GM12874 (cell line): ENCODE results near the gene BRCA1.

Experiments
- TF ChIP-seq, protein P1 (sequence below): IDR thresholded peaks from 2 replicates; pipeline ENCODE4 v1.5.1; 2011; ENCODE audit warnings: low read depth, mild to moderate bottlenecking, control low read depth, low read length, moderate library complexity; ENCODE audit not compliant: insufficient read depth

The BRCA1 gene

DNA sequence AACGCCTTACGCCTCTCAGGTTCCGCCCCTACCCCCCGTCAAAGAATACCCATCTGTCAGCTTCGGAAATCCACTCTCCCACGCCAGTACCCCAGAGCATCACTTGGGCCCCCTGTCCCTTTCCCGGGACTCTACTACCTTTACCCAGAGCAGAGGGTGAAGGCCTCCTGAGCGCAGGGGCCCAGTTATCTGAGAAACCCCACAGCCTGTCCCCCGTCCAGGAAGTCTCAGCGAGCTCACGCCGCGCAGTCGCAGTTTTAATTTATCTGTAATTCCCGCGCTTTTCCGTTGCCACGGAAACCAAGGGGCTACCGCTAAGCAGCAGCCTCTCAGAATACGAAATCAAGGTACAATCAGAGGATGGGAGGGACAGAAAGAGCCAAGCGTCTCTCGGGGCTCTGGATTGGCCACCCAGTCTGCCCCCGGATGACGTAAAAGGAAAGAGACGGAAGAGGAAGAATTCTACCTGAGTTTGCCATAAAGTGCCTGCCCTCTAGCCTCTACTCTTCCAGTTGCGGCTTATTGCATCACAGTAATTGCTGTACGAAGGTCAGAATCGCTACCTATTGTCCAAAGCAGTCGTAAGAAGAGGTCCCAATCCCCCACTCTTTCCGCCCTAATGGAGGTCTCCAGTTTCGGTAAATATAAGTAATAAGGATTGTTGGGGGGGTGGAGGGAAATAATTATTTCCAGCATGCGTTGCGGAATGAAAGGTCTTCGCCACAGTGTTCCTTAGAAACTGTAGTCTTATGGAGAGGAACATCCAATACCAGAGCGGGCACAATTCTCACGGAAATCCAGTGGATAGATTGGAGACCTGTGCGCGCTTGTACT, at the start of gene BRCA1:
TSS of gene BRCA1 (minus strand) at position 232 of the 834 bp plus-strand sequence. CDS start 1,268 bp downstream, outside the sequence.
- TF ChIP-seq, protein P1, sequence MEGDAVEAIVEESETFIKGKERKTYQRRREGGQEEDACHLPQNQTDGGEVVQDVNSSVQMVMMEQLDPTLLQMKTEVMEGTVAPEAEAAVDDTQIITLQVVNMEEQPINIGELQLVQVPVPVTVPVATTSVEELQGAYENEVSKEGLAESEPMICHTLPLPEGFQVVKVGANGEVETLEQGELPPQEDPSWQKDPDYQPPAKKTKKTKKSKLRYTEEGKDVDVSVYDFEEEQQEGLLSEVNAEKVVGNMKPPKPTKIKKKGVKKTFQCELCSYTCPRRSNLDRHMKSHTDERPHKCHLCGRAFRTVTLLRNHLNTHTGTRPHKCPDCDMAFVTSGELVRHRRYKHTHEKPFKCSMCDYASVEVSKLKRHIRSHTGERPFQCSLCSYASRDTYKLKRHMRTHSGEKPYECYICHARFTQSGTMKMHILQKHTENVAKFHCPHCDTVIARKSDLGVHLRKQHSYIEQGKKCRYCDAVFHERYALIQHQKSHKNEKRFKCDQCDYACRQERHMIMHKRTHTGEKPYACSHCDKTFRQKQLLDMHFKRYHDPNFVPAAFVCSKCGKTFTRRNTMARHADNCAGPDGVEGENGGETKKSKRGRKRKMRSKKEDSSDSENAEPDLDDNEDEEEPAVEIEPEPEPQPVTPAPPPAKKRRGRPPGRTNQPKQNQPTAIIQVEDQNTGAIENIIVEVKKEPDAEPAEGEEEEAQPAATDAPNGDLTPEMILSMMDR, result no peak

DNA sequence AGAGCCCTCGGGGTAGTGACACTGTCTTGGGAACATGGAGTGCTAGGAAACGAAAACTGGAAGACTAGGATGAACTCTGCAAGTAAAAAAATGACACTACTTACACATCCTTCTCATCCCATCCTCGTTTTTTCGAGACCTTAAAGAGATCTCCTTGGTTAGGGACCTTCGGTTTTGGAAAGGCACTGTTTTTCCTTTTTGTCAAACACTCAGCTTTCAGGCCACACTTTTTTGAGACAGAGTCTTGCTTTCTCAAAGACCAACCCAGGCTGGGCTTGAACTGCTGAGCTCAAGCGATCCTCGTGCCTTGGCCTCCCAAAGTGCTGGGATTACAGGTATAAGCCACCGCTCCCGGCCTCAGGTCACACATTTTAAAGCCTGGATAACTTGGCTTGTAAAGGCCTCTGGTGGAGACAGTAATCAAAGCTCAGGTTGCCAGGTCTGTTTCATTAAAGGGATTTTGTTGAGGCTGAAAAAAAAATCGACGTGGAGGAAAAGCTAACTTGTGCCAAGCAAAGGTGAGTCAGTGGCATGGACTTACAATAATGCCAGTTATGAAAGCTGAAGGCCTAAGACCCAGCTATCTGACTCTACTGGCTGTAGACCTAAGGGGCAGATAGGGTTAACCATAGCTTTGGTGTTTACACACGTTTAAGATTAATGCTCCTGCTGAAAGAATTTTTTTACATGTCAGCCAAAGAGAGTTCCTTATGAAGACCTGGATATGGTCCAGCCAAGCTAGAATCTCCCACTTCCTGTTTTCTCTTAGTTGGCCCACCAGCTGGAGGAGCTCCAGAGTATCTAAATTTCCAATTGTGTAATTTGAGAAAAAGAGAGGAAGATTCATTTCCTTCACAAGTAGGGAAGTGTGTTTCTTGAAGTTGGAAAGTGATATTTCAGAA, 46.7 kb upstream of the BRCA1 start:
- TF ChIP-seq, protein P1, result no peak

DNA sequence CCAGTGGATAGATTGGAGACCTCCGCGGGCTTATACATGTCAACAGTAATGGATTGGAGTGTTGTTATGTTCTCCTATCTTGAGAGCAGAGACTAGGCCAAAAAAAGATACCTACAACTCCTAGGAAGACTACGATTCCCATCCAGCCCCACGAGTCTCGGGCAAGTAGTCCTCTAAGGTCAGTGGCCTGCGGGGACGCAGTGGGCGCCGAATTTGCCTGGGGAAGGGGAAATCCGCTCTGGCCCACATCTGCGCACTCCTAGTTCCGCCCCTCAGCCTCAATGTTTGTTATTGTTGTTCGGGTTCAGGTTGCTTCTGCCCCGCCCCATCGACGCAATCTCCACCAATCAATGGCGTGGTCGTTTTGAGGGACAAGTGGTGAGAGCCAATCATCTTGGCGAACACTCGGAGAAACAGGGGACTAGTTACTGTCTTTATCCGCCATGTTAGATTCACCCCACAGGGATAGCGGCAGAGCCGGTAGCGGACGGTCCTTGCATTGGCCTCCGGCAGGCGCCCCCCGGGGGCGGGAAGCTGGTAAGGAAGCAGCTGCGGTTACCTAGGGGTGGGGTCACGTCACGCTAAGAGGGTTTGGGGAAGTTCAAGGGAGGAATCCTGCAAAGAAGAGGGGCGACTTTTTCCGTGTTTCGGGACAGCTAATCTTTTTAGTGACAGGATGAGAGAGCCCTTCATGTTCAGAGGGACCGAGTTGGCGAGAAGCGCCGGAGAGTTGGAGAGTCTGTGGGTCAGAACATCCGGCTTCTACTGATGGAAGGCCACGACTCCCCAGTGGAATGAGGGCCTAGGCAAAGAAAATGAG, 45.8 kb upstream of the BRCA1 start, which contains the start of gene NBR1:
TSS of gene NBR1 (plus strand) at position 449 of the 820 bp plus-strand sequence. CDS start 4,586 bp downstream, outside the sequence.
- TF ChIP-seq, protein P1, result no peak

DNA sequence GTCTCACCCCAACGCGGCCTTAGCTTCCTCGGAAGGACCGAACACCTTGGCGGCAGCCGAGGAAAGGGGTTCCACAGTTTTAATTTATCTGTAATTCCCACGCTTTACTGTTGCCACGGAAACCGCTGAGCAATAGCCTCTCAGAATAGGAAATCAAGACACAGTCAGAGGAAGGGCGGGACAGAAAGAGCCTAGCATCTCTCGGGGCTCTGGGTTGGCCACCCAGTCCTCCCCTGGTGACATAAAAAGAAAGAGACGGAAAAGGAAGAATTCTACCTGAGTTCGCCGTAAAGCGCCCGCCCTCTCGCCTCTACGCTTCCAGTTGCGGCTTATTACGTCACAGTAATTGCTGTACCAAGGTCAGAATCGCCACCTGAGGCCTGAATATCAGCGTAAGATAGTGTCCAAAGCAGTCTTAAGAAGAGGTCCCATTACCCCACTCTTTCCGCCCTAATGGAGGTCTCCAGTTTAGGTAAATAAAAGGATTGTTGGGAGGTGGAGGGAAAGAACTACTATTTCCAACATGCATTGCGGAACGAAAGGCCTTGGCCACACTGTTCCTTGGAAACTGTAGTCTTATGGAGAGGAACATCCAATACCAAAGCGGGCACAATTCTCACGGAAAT, 45.1 kb upstream of the BRCA1 start:
- TF ChIP-seq, protein P1, result no peak

DNA sequence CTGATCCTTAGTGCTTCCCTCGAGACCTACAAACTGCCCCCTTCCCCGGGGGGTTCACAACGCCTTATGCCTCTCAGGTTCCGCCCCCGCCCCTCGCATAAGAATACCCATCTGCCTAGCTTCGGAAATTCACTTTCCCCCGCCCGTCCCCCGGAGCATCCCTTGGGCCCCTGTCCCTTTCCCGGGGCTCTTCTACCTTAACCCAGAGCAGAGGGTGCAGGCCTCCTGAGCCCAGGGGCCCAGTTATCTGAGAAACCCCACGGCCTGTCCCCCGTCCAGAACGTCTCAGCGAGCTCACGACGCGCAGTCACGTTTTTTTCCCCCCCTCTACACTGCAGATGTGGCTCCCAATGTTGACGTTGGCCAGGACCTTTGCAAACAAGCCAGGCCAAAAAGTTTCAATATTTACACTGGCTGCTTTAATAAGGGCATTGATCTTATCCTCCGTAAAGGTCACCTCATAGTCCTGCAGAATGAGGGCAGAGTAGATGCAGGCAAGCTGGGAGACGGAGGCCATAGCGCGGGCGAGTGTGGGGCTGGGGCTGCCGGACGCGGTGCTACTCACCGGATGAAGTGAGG, 44.5 kb upstream of the BRCA1 start:
- TF ChIP-seq, protein P1, result no peak

DNA sequence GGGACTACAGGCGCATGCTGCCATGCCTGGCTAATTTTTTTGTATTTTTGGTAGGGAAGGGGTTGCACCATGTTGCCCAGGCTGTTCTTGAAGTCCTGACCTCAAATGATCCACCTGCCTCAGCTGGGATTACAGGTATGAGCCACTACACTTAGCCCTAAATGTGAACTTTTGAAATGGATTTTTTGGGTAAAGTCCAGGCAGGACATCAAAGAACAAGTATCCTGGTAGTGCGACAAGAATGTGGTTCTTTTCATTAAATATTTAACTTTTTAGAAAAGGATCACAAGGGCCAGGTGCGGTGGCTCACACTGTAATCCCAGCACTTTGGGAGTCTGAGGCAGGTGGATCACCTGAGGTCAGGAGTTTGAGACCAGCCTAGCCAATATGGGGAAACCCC, 30.5 kb upstream of the BRCA1 start:
- TF ChIP-seq, protein P1, result no peak
